OCI-LY3 (cell line): Measurements from ENCODE around the gene SPEN.

Experiments used
- EZH2phosphoT487 ChIP-seq: fragments of 200-600 bp; shearing (Covaris generic); IDR thresholded peaks from 2 replicates; pipeline ENCODE4 v1.6.1; 2018; ENCODE audit warnings: antibody characterized with exemption, mixed run types, low read depth
- TF ChIP-seq, protein P1 (sequence below): fragments of 200-600, 300-600 bp; sonication (generic); IDR thresholded peaks from 2 replicates; pipeline ENCODE4 v1.5.1; 2014; ENCODE audit warnings: antibody characterized with exemption, low read length, low read depth

GRCh38 chr1:15863156-15863901 is 15.8 kb downstream of the SPEN start:
- TF ChIP-seq, protein P1, sequence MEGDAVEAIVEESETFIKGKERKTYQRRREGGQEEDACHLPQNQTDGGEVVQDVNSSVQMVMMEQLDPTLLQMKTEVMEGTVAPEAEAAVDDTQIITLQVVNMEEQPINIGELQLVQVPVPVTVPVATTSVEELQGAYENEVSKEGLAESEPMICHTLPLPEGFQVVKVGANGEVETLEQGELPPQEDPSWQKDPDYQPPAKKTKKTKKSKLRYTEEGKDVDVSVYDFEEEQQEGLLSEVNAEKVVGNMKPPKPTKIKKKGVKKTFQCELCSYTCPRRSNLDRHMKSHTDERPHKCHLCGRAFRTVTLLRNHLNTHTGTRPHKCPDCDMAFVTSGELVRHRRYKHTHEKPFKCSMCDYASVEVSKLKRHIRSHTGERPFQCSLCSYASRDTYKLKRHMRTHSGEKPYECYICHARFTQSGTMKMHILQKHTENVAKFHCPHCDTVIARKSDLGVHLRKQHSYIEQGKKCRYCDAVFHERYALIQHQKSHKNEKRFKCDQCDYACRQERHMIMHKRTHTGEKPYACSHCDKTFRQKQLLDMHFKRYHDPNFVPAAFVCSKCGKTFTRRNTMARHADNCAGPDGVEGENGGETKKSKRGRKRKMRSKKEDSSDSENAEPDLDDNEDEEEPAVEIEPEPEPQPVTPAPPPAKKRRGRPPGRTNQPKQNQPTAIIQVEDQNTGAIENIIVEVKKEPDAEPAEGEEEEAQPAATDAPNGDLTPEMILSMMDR = no peak
- TF ChIP-seq EZH2phosphoT487 = no peak
